CD8-positive, alpha-beta memory T cell (primary cell): Measurements from ENCODE around the gene EEF2. TPM values are rescaled to one million over a fixed set of nuclear protein-coding genes. Genes with fewer than 3 reads are reported as not detected.
"Not testable (repeated sequence)": the region's sequence is repeated elsewhere in the genome, so short reads cannot be mapped to it uniquely, and the experiment has no call there.

Experiments
- CTCF ChIA-PET: fragments of 350-600 bp; sonication (Branson Sonifier 250); formaldehyde crosslinking; loops from one replicate; lab custom pipeline; 2021; ENCODE audit warnings: antibody characterized with exemption; lab: Charles Lee
- POLR2A ChIA-PET: fragments of 350-600 bp; sonication (Branson Sonifier 250); formaldehyde crosslinking; loops from one replicate; lab custom pipeline; 2021; ENCODE audit warnings: antibody characterized with exemption; lab: Charles Lee
- DNase-seq, 5 donors: peaks; one replicate each; pipeline versions ENCODE4 v3.0.0 to v3.0.0-alpha.2; 2020 to 2022; ENCODE audit warnings: mixed read lengths in 1 of 5
- H3K27ac ChIP-seq: one replicate; pipeline ENCODE4 v1.7.0; 2013; ENCODE audit warnings: low read depth, mild to moderate bottlenecking, low read length, moderate library complexity
- H3K27me3 ChIP-seq: 2 replicates; pipeline ENCODE4 v1.7.0; 2013; ENCODE audit warnings: low read length, mild to moderate bottlenecking; ENCODE audit not compliant: insufficient read depth, poor library complexity, severe bottlenecking
- H3K36me3 ChIP-seq: 2 replicates; pipeline ENCODE4 v1.7.0; 2013; ENCODE audit warnings: mild to moderate bottlenecking, low read length, moderate library complexity; ENCODE audit not compliant: insufficient read depth
- H3K4me1 ChIP-seq: 2 replicates; pipeline ENCODE4 v1.7.0; 2013; ENCODE audit warnings: mild to moderate bottlenecking, low read length, moderate library complexity; ENCODE audit not compliant: insufficient read depth
- H3K4me3 ChIP-seq: 2 replicates; pipeline ENCODE4 v1.7.0; 2013; ENCODE audit warnings: mild to moderate bottlenecking, low read length
- H3K9me3 ChIP-seq: 2 replicates; pipeline ENCODE4 v1.7.0; 2013; ENCODE audit warnings: mild to moderate bottlenecking, low read length
- H3K27ac Mint-ChIP-seq, 8 donors: one replicate each; pipeline ENCODE4 v1.8.0; 2020 to 2021; ENCODE audit warnings: mixed read lengths in 8 of 8, mild to moderate bottlenecking in 6 of 8, inconsistent platforms in 3 of 8, moderate library complexity in 3 of 8
- H3K27me3 Mint-ChIP-seq, 2 donors: one replicate each; pipeline ENCODE4 v1.8.0; 2020 to 2021; ENCODE audit warnings: mixed read lengths in 2 of 2, mild to moderate bottlenecking in 1 of 2, moderate library complexity in 1 of 2
- H3K36me3 Mint-ChIP-seq, 3 donors: one replicate each; pipeline ENCODE4 v1.8.0; 2020 to 2021; ENCODE audit warnings: mixed read lengths in 3 of 3, inconsistent platforms in 1 of 3, mild to moderate bottlenecking in 1 of 3
- H3K4me1 Mint-ChIP-seq, 3 donors: one replicate each; pipeline ENCODE4 v1.8.0; 2020 to 2021; ENCODE audit warnings: mixed read lengths in 3 of 3, inconsistent platforms in 1 of 3, mild to moderate bottlenecking in 1 of 3
- H3K4me3 Mint-ChIP-seq, 7 donors: one replicate each; pipeline ENCODE4 v1.8.0; 2020 to 2021; ENCODE audit warnings: mixed read lengths in 7 of 7, mild to moderate bottlenecking in 6 of 7, moderate library complexity in 4 of 7, inconsistent platforms in 2 of 7
- H3K9me3 Mint-ChIP-seq, 5 donors: one replicate each; pipeline ENCODE4 v1.8.0; 2020 to 2022; ENCODE audit warnings: mixed read lengths in 5 of 5, mild to moderate bottlenecking in 3 of 5, moderate library complexity in 2 of 5, inconsistent platforms in 1 of 5
- polyA plus RNA-seq: library from polyadenylated mRNA; unstranded; fragments of 300-500 nt; fragmentation: Illumina TruSeq; gene quantifications from one replicate; pipeline ENCODE4 v1.2.3, GENCODE V29; 2021
- total RNA-seq, 2 experiments: library from RNA; stranded (reverse); gene quantifications; one replicate each; pipeline ENCODE4 v1.2.3, GENCODE V29; 2021

The EEF2 gene
- total and polyA plus RNA-seq, 3 experiments from 2014 or later = 533 to 3,129 (median 3,106) TPM

DNA sequence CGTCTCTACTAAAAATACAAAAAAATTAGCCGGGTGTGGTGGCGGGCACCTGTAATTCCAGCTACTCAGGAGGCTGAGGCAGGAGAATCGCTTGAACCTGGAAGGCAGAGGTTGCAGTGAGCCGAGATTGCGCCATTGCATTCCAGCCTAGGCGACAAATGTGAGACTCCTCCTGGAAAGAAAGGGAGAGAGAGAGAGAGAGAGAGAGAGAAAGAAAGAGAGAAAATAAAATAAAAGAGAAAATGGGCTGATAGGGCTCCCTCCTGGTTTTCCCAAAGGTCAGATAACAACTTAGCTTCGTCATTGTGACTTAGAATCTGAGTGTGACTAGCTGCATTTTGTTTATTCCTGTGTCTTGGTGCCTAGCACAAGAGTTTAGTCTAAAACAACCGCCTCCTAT is 20.2 kb upstream of the EEF2 start:
- CTCF ChIA-PET = interaction anchor here (0.8 to 1.6 kb wide), 4 partner anchors 14 to 135 kb away, joined by 3 to 9 read pairs (median 6); partner anchors contain the start of gene EEF2
- H3K27ac Mint-ChIP-seq, H3K4me3 ChIP-seq, H3K9me3 ChIP-seq, H3K27me3 Mint-ChIP-seq, DNase-seq, H3K9me3 Mint-ChIP-seq, H3K27me3 ChIP-seq, POLR2A ChIA-PET, H3K36me3 Mint-ChIP-seq, H3K36me3 ChIP-seq, H3K27ac ChIP-seq: not testable (repeated sequence)
- H3K4me3 Mint-ChIP-seq = peak overlapping the region in 3 of 7 donors; percentile 39 to 75 (median 62)
- H3K4me1 ChIP-seq = peaks cover 20% of the 10 kb centered on the region
- H3K4me1 Mint-ChIP-seq = peaks cover 16 to 22% (median 18%) of the 10 kb centered on the region in 3 donors

DNA sequence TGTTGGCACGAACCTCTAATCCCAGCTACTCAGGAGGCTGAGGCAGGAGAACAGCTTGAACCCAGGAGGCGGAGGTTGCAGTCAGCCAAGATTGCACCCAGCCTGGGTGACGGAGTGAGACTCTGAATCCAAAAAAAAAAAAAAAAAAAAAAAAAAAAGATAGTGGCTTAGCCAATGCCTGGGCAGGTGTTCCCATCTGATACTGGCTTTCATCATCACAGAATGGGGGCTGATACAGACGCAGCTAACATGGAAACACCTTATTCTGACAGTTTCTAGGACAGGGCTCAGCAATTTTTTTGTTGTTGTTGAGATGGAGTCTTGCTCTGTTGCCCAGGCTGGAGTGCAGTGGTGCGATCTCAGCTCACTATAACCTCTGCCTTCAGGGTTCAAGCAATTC is 15.5 kb upstream of the EEF2 start:
- H3K27me3 ChIP-seq, H3K27ac Mint-ChIP-seq, H3K4me3 Mint-ChIP-seq, H3K4me1 ChIP-seq, H3K36me3 Mint-ChIP-seq, H3K36me3 ChIP-seq, H3K9me3 Mint-ChIP-seq, H3K9me3 ChIP-seq, DNase-seq, H3K27ac ChIP-seq, H3K4me1 Mint-ChIP-seq, H3K4me3 ChIP-seq, H3K27me3 Mint-ChIP-seq: not testable (repeated sequence)
- CTCF ChIA-PET = interaction anchor here (1.0 to 1.5 kb wide), 3 partner anchors 13 to 139 kb away, joined by 4 to 6 read pairs (median 5); no protein-coding TSS in a partner anchor
- POLR2A ChIA-PET = interaction anchor here (0.7 kb wide), 1 partner anchor 495 kb away, joined by 7 read pairs; no protein-coding TSS in a partner anchor

DNA sequence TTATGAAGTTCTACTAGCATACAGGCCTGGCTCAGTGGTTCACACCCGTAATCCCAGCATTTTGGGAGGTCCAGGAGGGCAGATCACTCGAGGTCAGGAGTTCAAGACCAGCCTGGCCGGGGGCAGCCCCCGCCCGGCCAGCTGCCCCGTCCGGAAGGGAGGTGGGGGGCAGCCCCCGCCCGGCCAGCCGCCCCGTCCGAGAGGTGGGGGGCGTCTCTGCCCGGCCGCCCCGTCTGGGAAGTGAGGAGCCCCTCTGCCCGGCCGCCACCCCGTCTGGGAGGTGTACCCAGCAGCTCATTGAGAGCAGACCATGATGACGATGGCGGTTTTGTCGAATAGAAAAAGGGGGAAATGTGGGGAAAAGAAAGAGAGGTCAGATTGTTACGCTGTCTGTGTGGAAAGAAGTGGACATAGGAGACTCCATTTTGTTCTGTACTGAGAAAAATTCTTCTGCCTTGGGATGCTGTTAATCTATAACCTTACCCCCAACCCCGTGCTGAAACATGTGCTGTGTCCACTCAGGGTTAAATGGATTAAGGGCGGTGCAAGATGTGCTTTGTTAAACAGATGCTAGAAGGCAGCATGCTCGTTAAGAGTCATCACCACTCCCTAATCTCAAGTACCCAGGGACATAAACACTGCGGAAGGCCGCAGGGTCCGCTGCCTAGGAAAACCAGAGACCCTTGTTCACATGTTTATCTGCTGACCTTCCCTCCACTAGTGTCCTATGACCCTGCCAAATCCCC is 13.6 kb upstream of the EEF2 start:
- POLR2A ChIA-PET, H3K27me3 ChIP-seq, DNase-seq, H3K27ac ChIP-seq, H3K36me3 ChIP-seq, H3K4me3 Mint-ChIP-seq, H3K9me3 Mint-ChIP-seq, H3K27me3 Mint-ChIP-seq, H3K4me3 ChIP-seq, H3K4me1 Mint-ChIP-seq, H3K27ac Mint-ChIP-seq, H3K4me1 ChIP-seq, H3K9me3 ChIP-seq, H3K36me3 Mint-ChIP-seq: not testable (repeated sequence)
- CTCF ChIA-PET = interaction anchor here (0.9 kb wide), 1 partner anchor 142 kb away, joined by 4 read pairs; no protein-coding TSS in a partner anchor

DNA sequence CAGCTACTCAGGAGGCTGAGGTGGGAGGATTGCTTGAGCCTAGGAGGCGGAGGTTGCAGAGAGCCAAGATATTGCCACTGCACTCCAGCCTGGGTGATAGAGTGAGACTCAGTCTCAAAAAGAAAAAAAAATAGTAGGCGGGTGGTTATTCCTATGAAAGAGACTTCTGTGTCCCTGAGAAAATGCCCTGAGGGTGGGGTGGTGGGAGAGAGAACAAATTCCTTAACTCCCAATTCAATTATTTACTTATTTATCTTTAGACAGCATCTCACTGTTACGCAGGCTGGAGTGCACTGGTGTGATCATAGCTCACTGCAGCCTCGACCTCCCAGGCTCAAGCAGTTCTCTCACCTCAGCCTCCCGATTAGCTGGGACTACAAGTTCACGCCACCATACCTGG is 10.3 kb upstream of the EEF2 start:
- no peaks in the 10 kb centered on the region for H3K27me3 ChIP-seq
- H3K4me3 ChIP-seq = no peak overlapping the region
- no peaks in the 10 kb centered on the region for H3K36me3 ChIP-seq
- no peaks in the 10 kb centered on the region for H3K9me3 ChIP-seq
- POLR2A ChIA-PET = no interaction called here
- Mint-ChIP-seq H3K27ac (no peak overlapping the region), H3K27me3 (no peaks in the 10 kb centered on the region), H3K9me3 (no peaks in the 10 kb centered on the region), H3K4me3 (no peak overlapping the region), H3K4me1 (peaks cover 0 to 4% (median 3%) of the 10 kb centered on the region in 3 donors), H3K36me3 (no peaks in the 10 kb centered on the region)
- no peak for DNase-seq
- CTCF ChIA-PET = interaction anchor here (1.3 kb wide), 2 partner anchors 12 to 144 kb away, joined by 3 read pairs; partner anchors contain the start of gene PIAS4
- no peaks in the 10 kb centered on the region for H3K4me1 ChIP-seq
- no peak overlapping the region for H3K27ac ChIP-seq

DNA sequence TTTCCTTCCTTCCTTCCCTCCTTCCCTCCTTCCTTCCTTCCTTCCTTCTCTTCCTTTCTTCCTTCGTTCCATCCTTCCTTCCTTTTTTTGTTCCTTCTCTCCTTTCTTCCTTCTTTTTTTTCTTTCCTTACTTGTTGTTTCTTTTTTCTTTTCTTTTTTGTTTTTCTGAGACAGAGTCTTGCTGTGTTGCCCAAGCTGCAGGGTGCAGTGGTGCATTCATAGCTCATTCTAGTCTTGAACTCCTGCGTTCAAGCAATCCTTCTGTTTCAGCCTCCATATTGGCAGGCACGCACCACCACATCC is 5.5 kb upstream of the EEF2 start:
- H3K27me3 ChIP-seq = no peaks in the 10 kb centered on the region
- H3K4me3 Mint-ChIP-seq = peak overlapping the region in 3 of 7 donors; percentile 36 to 72 (median 61)

DNA sequence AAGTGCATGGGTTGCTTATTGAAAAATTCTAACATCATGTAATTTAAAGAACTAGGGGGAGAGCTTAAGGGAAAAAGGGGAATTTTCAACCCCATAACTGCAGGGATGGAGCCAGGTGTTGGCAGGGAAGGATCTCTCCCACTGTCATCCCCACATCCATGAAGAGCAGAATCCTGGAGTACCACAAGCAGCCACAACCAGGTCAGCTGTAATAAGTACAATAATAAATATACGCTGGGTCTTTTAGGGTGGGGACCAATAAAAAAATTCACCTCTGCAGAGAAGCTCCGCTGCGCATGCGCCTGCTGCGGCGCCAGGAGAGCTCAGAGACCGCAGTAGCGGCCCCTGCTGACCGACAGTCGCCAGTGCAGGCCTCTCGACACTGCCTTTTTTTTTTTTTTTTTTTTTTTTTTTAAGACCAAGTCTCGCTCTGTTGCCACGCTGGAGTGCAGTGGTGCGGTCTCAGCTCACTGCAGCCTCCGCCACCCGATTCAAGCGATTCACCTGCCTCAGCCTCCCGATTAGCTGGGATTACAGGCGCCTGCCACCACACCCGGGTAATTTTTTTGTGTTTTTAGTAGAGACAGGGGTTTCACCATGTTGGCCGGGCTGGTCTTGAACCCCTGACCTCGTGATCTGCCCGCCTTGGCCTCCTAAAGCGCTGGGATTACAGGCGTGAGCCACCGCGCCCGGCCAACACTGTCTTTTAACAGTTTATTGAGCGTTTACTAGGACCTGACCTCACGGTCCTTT is 2.5 kb upstream of the EEF2 start:
- peak overlapping the region; percentile 59 for H3K4me3 ChIP-seq
- ChIA-PET POLR2A (interaction anchor here (0.5 to 2.0 kb wide), 18 partner anchors 11 to 1373 kb away, joined by 3 to 16 read pairs (median 5); partner anchors contain the start of genes DAPK3, FEM1A, MRPL54 and PIAS4), CTCF (interaction anchor here (0.7 to 4.1 kb wide), 38 partner anchors 10 to 483 kb away, joined by 3 to 46 read pairs (median 4); partner anchors contain the start of genes APBA3, DAPK3, MRPL54 and PIAS4)
- no peaks in the 10 kb centered on the region for H3K9me3 Mint-ChIP-seq
- H3K4me1 ChIP-seq = peaks cover 45% of the 10 kb centered on the region
- no peaks in the 10 kb centered on the region for H3K27me3 ChIP-seq
- peak overlapping the region; percentile 45 for H3K27ac ChIP-seq
- peak overlapping the region; percentile 42 to 95 (median 73) for H3K27ac Mint-ChIP-seq
- peaks cover 46 to 56% (median 52%) of the 10 kb centered on the region in 3 donors for H3K4me1 Mint-ChIP-seq
- H3K36me3 ChIP-seq = peaks cover 15% of the 10 kb centered on the region
- peaks cover 8 to 28% (median 12%) of the 10 kb centered on the region in 3 donors for H3K36me3 Mint-ChIP-seq
- H3K9me3 ChIP-seq = no peaks in the 10 kb centered on the region
- DNase-seq = peak; percentile 85 to 94 (median 88)
- H3K27me3 Mint-ChIP-seq = peaks cover 0 to 10% of the 10 kb centered on the region in 2 donors
- peak overlapping the region; percentile 77 to 99 (median 97) for H3K4me3 Mint-ChIP-seq

More for the DNA sequence above, 5.5 kb upstream of the EEF2 start:
- CTCF ChIA-PET = interaction anchor here (1.0 to 4.1 kb wide), 4 partner anchors 16 to 149 kb away, joined by 3 to 46 read pairs (median 6); no protein-coding TSS in a partner anchor
- DNase-seq = no peak
- Mint-ChIP-seq H3K27me3 (peaks cover 0 to 4% of the 10 kb centered on the region in 2 donors), H3K4me1 (peaks cover 22 to 29% (median 25%) of the 10 kb centered on the region in 3 donors), H3K36me3 (peaks cover 0 to 2% (median 0%) of the 10 kb centered on the region in 3 donors), H3K9me3 (no peaks in the 10 kb centered on the region), H3K27ac (peak overlapping the region in 2 of 8 donors; percentile 26 to 45)
- Histone ChIP-seq H3K27ac (no peak overlapping the region), H3K9me3 (no peaks in the 10 kb centered on the region), H3K36me3 (no peaks in the 10 kb centered on the region), H3K4me3 (no peak overlapping the region), H3K4me1 (peaks cover 24% of the 10 kb centered on the region)
- POLR2A ChIA-PET = interaction anchor here (0.5 to 1.2 kb wide), 5 partner anchors 11 to 1252 kb away, joined by 3 to 13 read pairs (median 5); partner anchors contain the start of gene PIAS4

DNA sequence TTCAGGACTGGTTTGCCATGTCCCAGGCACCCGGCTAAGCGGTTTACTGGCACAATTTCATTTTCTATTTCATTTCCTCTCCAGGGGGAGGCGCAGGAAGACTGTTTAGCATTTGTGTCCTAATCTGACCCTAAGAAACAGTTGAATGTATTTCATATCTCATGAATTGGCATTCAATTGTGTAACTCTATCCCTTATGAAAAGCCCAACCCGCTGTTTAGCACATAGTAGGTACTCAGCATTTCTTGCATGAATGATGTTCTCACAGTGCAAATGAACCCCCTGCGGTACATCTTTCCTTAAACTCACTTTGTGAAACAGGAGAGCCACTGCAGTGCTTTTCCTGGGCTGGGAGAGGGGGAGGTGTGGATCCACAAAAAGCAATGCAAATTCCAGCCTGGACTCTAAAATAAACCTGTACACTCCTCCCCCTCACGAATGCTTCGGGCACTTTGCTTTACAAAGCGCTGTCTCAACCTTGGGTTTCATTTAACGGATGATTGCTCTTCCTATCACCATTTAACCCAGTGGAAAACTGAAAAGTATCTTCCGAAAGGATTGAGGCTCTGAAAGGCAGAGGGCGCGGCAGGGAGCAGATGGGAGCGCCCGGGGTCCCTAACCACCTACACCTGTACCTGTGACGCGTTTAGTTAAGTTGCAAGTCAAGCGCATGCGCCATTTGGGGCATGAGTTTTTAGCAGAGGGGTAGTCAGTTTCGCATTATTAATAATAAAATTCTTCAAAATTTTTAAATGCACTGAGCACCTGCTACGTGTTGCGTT is 1.2 kb upstream of the EEF2 start:
- Histone ChIP-seq H3K4me3 (peak overlapping the region; percentile 90), H3K4me1 (peaks cover 46% of the 10 kb centered on the region), H3K36me3 (peaks cover 28% of the 10 kb centered on the region), H3K9me3 (no peaks in the 10 kb centered on the region), H3K27me3 (no peaks in the 10 kb centered on the region), H3K27ac (peak overlapping the region; percentile 51)
- Mint-ChIP-seq H3K36me3 (peaks cover 8 to 41% (median 16%) of the 10 kb centered on the region in 3 donors), H3K27me3 (peaks cover 0 to 10% of the 10 kb centered on the region in 2 donors), H3K9me3 (no peaks in the 10 kb centered on the region), H3K4me3 (peak overlapping the region; percentile 94 to 99 (median 97)), H3K27ac (peak overlapping the region; percentile 4 to 98 (median 94)), H3K4me1 (peaks cover 50 to 59% (median 58%) of the 10 kb centered on the region in 3 donors)
- ChIA-PET POLR2A (interaction anchor here (0.5 to 2.8 kb wide), 7 partner anchors 10 to 1059 kb away, joined by 3 to 25 read pairs (median 10); partner anchors contain the start of genes DAPK3, PIAS4 and ZBTB7A), CTCF (interaction anchor here (1.0 to 2.6 kb wide), 15 partner anchors 10 to 216 kb away, joined by 3 to 26 read pairs (median 7); partner anchors contain the start of genes DAPK3, PIAS4 and ZBTB7A)
- DNase-seq = peak; percentile 45 to 69 (median 59)
